Measurements from ENCODE around the gene C9orf57.

GRCh38 chr9:72052122-72052521 is 8.3 kb downstream of the C9orf57 start:
- no peak for TF ChIP-seq CTCF (IDR thresholded peaks at IDR 0.05)
- TF ChIP-seq POLR2A (IDR thresholded peaks at IDR 0.05) = no peak
- no peak for TF ChIP-seq EP300 (IDR thresholded peaks at IDR 0.05)
